DMS53 treated with DMSO at 0.1 percent for 48 hours (cell line): ENCODE data around the gene PLEKHJ1.

Source experiments
- DNase-seq: peaks from one replicate; lab custom pipeline; 2025; ENCODE audit not compliant: unreplicated experiment; lab: John Stamatoyannopoulos, UW

Gene PLEKHJ1

GRCh38 chr19:2249880-2250765, 14.0 kb upstream of the PLEKHJ1 start:
- no peak for DNase-seq

DNA sequence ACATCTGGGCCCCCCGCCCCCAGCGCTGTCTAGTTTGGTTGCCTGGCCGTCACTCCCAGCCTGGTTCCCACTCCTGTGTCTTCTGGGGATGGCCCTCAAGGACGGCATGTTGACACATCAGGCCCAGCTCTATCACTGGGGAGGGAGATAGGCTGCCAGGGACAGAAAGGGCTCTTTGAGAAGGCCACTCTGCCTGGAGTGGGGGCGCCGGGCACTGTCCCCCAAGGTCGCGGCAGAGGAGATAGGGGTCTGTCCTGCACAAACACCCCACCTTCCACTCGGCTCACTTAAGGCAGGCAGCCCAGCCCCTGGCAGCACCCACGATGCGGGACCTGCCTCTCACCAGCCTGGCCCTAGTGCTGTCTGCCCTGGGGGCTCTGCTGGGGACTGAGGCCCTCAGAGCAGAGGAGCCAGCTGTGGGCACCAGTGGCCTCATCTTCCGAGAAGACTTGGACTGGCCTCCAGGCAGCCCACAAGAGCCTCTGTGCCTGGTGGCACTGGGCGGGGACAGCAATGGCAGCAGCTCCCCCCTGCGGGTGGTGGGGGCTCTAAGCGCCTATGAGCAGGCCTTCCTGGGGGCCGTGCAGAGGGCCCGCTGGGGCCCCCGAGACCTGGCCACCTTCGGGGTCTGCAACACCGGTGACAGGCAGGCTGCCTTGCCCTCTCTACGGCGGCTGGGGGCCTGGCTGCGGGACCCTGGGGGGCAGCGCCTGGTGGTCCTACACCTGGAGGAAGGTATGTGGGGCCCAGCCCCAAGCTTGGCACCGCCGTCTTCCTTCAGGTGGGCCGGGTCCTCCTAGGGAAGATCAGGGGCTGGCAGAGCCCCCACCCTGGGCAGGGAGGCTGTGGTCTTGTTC, 13.1 kb upstream of the PLEKHJ1 start, which contains the start of gene AMH:
Gene AMH, plus strand, starts transcription at position 314 of the 857 bp plus-strand sequence. Its CDS starts 10 bp downstream, at position 324.
- no peak for DNase-seq

GRCh38 chr19:2248136-2249009, 12.2 kb upstream of the PLEKHJ1 start:
- no peak for DNase-seq

GRCh38 chr19:2247433-2248101, 11.4 kb upstream of the PLEKHJ1 start:
- no peak for DNase-seq

- no peak for DNase-seq
Observed at GRCh38 chr19:2246801-2247361, 10.8 kb upstream of the PLEKHJ1 start.

- DNase-seq, result no peak
Observed at GRCh38 chr19:2246014-2246620, 10.0 kb upstream of the PLEKHJ1 start.

DNA sequence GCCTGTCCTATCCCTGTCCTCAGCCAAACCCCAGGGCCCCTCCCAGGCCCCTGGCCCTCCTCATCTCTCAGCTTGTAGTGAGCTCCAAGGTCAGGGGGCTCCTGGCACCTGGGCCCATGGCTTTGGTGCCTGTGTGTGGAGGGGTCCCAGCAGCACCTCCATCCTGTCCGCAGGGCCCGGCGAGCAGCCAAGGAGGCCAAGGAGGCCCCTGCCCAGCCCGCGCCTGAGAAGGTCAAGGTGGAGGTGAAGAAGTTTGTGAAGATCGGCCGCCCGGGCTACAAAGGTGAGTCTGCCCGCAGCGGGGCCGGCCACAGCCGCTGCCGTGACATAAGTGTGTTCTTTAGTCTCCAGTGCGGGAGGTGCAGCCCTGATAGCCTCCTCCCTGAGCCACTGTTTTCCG, 9.1 kb upstream of the PLEKHJ1 start:
- DNase-seq, result no peak

GRCh38 chr19:2244486-2244885, 8.4 kb upstream of the PLEKHJ1 start:
- no peak for DNase-seq

DNA sequence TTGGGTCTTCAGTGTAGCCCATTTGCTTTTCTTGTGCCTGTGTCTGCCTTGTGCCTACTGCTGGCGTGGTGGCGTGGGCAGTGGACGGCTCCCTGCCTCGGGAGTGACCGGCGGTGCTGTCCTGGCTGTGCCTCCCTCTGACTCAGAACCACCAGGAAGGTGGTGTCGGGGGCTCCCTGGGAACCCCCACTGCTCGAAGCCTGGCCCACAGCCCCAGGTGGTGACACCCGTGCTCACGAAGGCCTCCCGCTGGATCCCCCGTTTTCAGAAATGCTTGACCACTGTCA, 7.9 kb upstream of the PLEKHJ1 start:
- DNase-seq, result no peak

DNA sequence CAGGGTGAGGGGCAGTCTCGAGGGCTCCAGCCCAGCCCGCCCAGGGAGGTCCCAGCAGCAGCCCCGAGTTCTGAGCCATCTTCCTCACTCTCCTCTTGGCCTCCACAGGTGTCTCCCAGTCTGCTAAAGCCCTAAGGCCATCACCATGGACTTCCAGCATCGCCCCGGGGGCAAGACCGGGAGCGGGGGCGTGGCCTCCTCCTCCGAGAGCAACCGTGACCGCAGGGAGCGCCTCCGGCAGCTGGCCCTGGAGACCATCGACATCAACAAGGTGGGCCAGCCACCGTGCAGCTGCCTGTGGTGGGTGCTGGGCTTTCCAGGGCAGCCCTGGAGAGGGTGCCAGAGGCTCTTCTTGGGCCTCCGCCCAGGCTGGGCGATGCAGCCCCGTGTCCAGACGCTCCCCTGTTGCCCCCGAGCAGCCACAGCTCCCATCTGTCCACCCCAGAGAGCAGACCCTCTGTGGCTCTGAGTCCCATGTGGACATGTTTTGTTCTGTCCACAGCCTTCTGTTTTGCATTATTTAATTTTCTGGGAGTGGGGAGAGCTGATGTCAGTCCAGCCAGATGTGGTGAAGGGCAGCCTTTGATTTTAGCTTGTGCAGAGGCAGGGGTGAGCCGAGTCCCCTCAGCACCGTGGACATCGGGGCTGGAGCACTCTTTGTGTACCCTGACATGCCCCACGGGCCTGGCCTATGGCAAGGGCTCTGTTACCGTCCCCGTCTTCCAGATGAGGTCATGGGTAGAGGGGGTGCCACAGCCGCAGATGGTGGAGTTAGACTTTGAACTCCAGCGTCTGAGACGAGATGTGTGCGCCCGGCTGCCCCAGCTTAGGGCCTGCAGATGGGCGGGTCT, 7.4 kb upstream of the PLEKHJ1 start:
- DNase-seq, result no peak

- DNase-seq, result no peak
Observed at GRCh38 chr19:2242816-2243215, 6.7 kb upstream of the PLEKHJ1 start.

GRCh38 chr19:2242092-2242537, 6.0 kb upstream of the PLEKHJ1 start:
- no peak for DNase-seq

GRCh38 chr19:2240881-2241760, 5.0 kb upstream of the PLEKHJ1 start:
- no peak for DNase-seq

DNA sequence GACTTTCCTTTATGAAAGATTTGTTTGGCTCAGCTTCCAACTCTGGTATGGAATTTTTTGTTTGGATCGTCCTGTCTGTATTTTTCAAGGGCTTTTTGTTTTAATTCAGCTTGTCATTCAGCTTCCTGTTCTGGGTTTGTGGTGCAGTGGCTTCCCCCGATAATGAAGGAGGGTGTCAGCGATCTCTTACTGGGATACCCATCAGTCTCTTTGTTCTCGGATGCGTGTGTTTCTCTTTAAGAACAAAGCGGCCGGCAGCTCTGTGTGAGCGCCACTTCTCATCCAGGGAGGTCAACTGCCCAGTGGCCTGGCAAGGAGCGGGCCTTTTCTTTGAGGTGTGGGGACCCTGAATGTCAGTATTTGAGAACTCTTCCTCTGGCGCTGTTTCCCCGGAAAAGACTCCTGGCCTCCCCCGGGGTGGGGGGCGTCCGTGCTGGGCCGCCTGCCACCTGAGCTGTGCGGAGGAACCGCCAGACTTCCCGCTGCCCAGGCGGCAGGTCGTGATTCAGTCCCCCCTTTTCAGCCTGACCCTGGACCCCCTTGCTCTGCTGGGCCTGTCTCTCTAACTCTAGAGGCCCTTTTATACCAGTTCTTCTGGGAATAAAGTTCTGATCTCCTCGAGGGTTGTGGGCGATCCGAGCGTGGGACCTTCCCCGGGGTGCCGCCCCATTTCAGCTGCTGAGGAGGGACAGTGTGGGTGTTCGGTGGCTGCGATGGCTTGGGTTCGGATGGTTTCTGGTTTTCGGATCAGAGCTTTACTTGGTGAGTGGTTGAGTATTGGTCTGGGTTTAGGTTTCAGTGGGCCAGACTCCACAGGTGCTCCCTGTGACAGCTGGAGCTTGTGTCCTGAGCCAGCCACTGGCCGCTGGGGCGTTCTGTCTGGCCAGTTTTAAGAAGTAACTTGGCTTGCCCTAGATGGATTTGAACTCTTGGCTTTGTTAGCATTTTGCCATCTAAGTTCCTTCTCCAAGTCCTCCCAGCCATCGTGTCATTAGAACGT, 3.9 kb upstream of the PLEKHJ1 start:
- DNase-seq, result no peak

- no peak for DNase-seq
Observed at GRCh38 chr19:2239173-2239572, 3.0 kb upstream of the PLEKHJ1 start.

DNA sequence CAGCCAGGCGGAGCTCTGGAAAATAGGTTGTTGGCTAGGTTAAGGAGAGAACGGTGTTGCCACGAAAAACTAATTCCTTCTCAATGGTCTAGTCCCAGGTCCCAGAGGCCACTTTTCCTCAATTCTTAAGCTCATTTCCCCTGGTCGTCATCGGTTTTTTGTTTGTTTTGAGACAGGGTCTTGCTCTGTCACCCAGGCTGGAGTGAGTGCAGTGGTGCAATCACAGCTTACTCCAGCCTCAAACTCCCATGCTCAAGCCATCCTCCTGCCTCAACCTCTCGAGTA, 1.7 kb upstream of the PLEKHJ1 start:
- DNase-seq, result no peak
